GM19043 (cell line): ENCODE measurements around the gene ANO1.
"Not testable (repeated sequence)": the region's sequence is repeated elsewhere in the genome, so short reads cannot be mapped to it uniquely, and the experiment has no call there.

Experiments used
- ATAC-seq: cut with Tn5 transposase; IDR thresholded peaks from one replicate; pipeline ENCODE4 v1.9.1; 2021; ENCODE audit warnings: low read depth; ENCODE audit not compliant: unreplicated experiment

ANO1 gene

GRCh38 chr11:70183483-70184176, 105.5 kb downstream of the ANO1 start:
- ATAC-seq = no peak

- ATAC-seq = no peak
Measured at GRCh38 chr11:70184396-70184795, 106.3 kb downstream of the ANO1 start.

GRCh38 chr11:70185348-70186055, 107.4 kb downstream of the ANO1 start:
- ATAC-seq = no peak

- ATAC-seq = no peak
Measured at GRCh38 chr11:70186420-70186819, 108.3 kb downstream of the ANO1 start.

- ATAC-seq = no peak
Measured at GRCh38 chr11:70186936-70187335, 108.8 kb downstream of the ANO1 start.

GRCh38 chr11:70187771-70188170, 109.7 kb downstream of the ANO1 start:
- no peak for ATAC-seq

- no peak for ATAC-seq
Measured at GRCh38 chr11:70189622-70190021, 111.5 kb downstream of the ANO1 start.

- ATAC-seq = no peak
Measured at GRCh38 chr11:70191495-70192140, 113.5 kb downstream of the ANO1 start.

GRCh38 chr11:70192666-70193410, 114.7 kb downstream of the ANO1 start:
- ATAC-seq = no peak

- no peak for ATAC-seq
Measured at GRCh38 chr11:70193411-70194292, 115.5 kb downstream of the ANO1 start.

GRCh38 chr11:70194792-70195791, 117.0 kb downstream of the ANO1 start:
- ATAC-seq = no peak

GRCh38 chr11:70200212-70200844, 122.2 kb downstream of the ANO1 start:
- no peak for ATAC-seq

- ATAC-seq = not testable (repeated sequence)
Measured at GRCh38 chr11:70201047-70201446, 122.9 kb downstream of the ANO1 start.

- ATAC-seq = no peak
Measured at GRCh38 chr11:70201882-70202861, 124.1 kb downstream of the ANO1 start.

GRCh38 chr11:70202920-70203750, 125.0 kb downstream of the ANO1 start, which contains the start of gene FADD:
Gene FADD, plus strand, starts transcription at chr11:70203296. Its CDS starts 164 bp downstream, at chr11:70203460.
- peak; percentile 60 for ATAC-seq

GRCh38 chr11:70203751-70204465, 125.8 kb downstream of the ANO1 start:
- peak; percentile 28 for ATAC-seq
